NT2/D1 (cell line): ENCODE measurements around the gene TBCD.
A peak's percentile ranks its signal among the peaks of the same experiment; 100 is the strongest.

Experiments used
- DNase-seq: peaks from one replicate; pipeline ENCODE4 v3.0.0-alpha.2; 2011; ENCODE audit warnings: low read depth, low spot score
- H3K27me3 ChIP-seq: 2 replicates; pipeline ENCODE4 v1.6.0; 2011; ENCODE audit warnings: mild to moderate bottlenecking; ENCODE audit not compliant: insufficient read length, insufficient read depth
- H3K36me3 ChIP-seq: 2 replicates; pipeline ENCODE4 v1.6.1; 2011; ENCODE audit warnings: mild to moderate bottlenecking, low read length, mixed read lengths; ENCODE audit not compliant: insufficient read depth, insufficient read length
- H3K4me1 ChIP-seq: 2 replicates; pipeline ENCODE4 v1.5.1; 2011; ENCODE audit not compliant: insufficient read depth, insufficient read length
- H3K4me3 ChIP-seq: 2 replicates; pipeline ENCODE4 v1.5.1; 2011; ENCODE audit warnings: low read depth; ENCODE audit not compliant: insufficient read length
- H3K9ac ChIP-seq: 2 replicates; pipeline ENCODE4 v1.6.0; 2011; ENCODE audit warnings: low read depth; ENCODE audit not compliant: insufficient read length
- H3K9me3 ChIP-seq: 2 replicates; pipeline ENCODE4 v1.5.1; 2011; ENCODE audit warnings: mild to moderate bottlenecking, low read length; ENCODE audit not compliant: insufficient read depth
- SUZ12 ChIP-seq: IDR thresholded peaks from 2 replicates; pipeline ENCODE4 v1.6.1; 2011; ENCODE audit not compliant: insufficient read length, insufficient read depth; ENCODE audit errors: extremely low read depth
- YY1 ChIP-seq: IDR thresholded peaks from 2 replicates; pipeline ENCODE4 v1.6.1; 2011; ENCODE audit not compliant: insufficient read length, insufficient read depth
- ZNF274 ChIP-seq: IDR thresholded peaks from 2 replicates; pipeline ENCODE4 v1.6.1; 2011; ENCODE audit warnings: mild to moderate bottlenecking, low read depth, low read length

The TBCD gene

DNA sequence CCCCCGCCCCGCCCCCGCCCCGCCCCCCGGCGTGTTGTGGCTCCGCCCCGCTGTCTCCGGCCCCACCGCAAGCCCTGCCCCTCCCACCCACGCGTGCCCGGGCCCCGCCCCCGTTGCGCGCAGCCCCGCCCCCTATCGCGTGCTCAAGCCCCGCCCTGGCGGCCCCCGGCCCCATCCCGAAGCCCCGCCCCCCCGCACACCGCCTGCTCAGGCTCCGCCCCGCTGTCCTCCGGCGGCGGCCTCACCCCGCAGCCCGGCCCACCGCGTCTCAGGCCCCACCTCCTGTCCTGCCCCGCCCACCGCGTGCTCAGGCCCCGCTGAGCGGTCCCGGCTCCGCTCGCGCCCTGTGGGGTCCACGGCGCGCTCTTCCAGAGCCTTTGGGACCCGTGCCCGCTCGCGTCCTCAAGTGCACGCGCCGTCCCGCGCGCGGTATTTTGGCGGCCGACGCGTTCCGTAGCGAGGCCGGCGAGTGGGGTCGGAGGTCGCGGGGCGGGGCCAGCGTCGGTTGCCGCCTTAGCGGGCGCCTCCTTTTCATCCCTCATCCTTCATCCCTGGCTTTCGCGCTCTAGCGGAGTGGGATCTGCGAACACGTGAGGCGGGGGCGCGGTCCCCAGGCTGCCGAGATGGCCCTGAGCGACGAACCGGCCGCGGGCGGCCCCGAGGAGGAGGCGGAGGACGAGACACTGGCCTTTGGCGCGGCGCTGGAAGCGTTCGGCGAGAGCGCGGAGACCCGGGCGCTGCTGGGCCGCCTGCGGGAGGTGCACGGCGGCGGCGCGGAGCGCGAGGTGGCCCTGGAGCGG is at the start of gene TBCD:
Gene TBCD, plus strand, starts transcription at position 495 of the 800 bp plus-strand sequence. Its CDS starts 129 bp downstream, at position 624.
- no peak for TF ChIP-seq ZNF274
- no peak for TF ChIP-seq YY1
- TF ChIP-seq SUZ12 = no peak
- peak within 1 kb of the TSS; percentile 97 for H3K9ac ChIP-seq
- DNase-seq = no peak
- H3K36me3 ChIP-seq = peaks cover 17% of the 10 kb centered on the region
- peaks cover 4% of the 10 kb centered on the region for H3K27me3 ChIP-seq
- peaks cover 21% of the 10 kb centered on the region; the same call in 1 of the 2 replicates for H3K9me3 ChIP-seq
- H3K4me1 ChIP-seq = peaks cover 12% of the 10 kb centered on the region
- peak within 1 kb of the TSS; percentile 97 for H3K4me3 ChIP-seq

DNA sequence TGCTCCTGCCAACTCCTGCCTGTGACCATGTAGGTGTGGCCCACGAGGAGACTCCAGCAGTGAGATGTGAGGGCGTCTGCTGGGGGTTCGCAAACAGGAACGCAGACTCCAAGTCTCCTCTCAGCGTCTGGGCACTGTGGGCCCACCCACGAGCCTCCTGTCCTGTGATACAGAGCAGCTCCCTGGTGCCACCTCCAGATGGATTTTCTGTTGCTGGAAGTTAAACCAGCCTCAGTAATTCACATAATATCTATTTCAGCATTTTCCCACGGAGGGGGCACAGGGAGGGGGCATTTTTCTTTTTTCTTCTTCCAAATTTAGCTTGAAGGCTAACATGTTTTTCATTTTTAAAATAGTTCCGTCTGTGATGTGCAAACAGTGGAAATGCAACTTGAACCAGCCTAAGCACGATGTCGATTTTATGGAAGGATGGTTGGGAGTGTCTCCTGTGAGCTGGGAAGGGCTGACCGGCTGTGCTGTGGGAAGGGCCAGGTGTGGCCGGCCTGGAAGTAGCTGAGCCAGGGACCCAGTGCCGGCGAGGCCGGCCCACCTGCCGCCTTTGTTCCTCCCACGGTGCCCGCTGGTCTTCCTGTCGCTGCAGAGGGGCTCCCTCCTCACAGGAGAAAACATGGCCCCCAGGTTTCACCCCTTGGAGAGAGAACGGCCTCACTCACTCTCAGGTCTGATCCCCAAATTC is 49.5 kb upstream of the TBCD start:
- H3K4me1 ChIP-seq = peaks cover 13% of the 10 kb centered on the region

DNA sequence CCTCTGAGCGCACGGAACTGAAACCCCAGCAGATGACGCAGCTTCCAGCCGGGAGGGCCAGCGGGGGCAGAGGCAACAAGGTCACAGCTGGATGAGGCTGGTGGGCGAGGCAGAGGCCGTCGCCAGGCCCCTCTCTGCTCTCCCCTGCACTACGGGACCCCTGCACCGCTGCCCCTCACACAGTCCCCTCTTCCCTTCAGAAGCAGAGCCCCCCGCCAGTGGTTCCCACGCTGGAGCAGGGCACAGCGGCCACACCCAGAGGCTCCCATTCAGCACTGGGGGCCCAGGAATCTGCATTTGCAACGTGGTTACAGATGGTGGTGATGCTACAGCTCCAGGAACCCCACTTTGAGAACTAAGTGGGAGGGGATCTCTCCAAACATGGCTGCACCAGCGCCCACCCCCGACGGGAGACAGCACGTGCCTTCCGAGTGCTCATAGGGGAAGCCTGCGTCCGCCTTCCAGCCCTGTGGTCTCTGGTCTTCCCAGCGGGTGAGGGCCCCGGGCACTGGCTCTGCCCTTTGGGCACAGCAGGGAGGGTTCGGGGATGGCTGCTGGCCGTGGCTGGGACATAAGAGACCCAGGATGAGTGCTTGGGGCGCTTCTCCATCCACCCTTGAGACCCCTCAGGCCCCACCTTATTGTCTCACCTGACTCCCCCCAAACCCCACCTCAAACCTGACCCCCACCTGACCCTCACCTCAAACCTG is 48.7 kb upstream of the TBCD start:
- no peaks in the 10 kb centered on the region for H3K36me3 ChIP-seq
- peaks cover 11% of the 10 kb centered on the region for H3K4me1 ChIP-seq
- no peak overlapping the region for H3K4me3 ChIP-seq
- DNase-seq = no peak
- H3K9me3 ChIP-seq = no peaks in the 10 kb centered on the region
- H3K27me3 ChIP-seq = peaks cover 23% of the 10 kb centered on the region
- no peak overlapping the region for H3K9ac ChIP-seq
- TF ChIP-seq YY1 = no peak
- TF ChIP-seq SUZ12 = no peak
- no peak for TF ChIP-seq ZNF274

More for the DNA sequence above, 49.5 kb upstream of the TBCD start:
- no peak overlapping the region for H3K4me3 ChIP-seq
- H3K9me3 ChIP-seq = no peaks in the 10 kb centered on the region
- no peaks in the 10 kb centered on the region for H3K36me3 ChIP-seq
- no peak overlapping the region for H3K9ac ChIP-seq
- TF ChIP-seq YY1 = no peak
- no peak for TF ChIP-seq SUZ12
- TF ChIP-seq ZNF274 = no peak
- H3K27me3 ChIP-seq = peaks cover 31% of the 10 kb centered on the region
- no peak for DNase-seq

DNA sequence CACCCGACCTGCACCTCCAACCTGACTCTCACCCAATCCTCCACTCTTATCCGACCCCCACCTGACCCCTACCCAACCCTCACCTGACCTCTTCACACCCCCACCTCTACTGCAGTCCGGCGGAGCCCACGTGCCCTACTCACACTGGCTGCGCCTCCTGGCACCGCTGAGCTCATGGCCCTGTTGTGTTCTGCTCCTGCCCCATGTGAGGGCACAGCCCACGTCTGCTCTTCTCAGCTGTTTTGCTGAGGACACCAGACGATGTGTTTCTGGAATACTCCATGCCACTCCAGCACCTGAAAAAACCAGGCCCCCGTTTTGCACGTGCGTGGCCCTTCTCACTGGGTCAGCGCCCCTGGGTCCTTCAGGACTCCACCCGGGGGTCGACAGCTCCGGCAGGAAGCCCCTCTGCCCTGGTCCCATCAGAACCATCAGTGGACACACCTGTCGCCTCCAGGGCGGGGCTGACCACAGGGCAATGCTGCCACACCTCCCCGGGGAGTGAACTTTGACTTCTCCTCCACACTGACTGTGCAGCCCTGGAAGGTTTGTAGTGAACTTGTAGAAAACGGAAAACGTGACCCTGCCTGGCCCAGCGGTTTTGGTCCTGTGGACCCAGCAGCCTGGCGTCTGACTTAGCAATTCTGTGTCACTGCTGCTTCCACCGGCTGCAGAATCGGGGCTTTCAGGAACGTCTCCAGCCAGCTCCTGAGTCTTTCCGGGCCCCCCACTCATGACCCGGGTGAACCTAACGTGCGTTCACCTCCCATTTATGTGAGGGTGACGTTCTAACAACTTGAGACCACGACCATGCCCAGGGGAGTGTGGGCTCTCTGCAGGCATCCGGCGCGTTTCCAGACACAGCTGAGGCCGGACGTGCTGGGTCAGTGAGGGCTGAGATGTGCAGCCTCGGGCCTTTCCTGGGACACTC is 47.7 kb upstream of the TBCD start:
- H3K27me3 ChIP-seq = peaks cover 19% of the 10 kb centered on the region
- no peaks in the 10 kb centered on the region for H3K9me3 ChIP-seq
- no peak overlapping the region for H3K4me3 ChIP-seq
- peaks cover 10% of the 10 kb centered on the region for H3K4me1 ChIP-seq
- H3K36me3 ChIP-seq = no peaks in the 10 kb centered on the region
- no peak for DNase-seq
- no peak for TF ChIP-seq ZNF274
- TF ChIP-seq YY1 = no peak
- no peak overlapping the region for H3K9ac ChIP-seq

GRCh38 chr17:82704886-82705285 is 47.0 kb upstream of the TBCD start:
- Histone ChIP-seq H3K9me3 (no peaks in the 10 kb centered on the region), H3K9ac (no peak overlapping the region), H3K4me3 (no peak overlapping the region), H3K4me1 (peaks cover 12% of the 10 kb centered on the region), H3K27me3 (peaks cover 13% of the 10 kb centered on the region), H3K36me3 (no peaks in the 10 kb centered on the region)
- no peak for TF ChIP-seq SUZ12
- no peak for TF ChIP-seq ZNF274
- TF ChIP-seq YY1 = no peak
- no peak for DNase-seq

- H3K9ac ChIP-seq = no peak overlapping the region
- peaks cover 4% of the 10 kb centered on the region for H3K27me3 ChIP-seq
- H3K36me3 ChIP-seq = no peaks in the 10 kb centered on the region
- TF ChIP-seq SUZ12 = no peak
- TF ChIP-seq ZNF274 = no peak
- TF ChIP-seq YY1 = no peak
- DNase-seq = no peak
- peaks cover 12% of the 10 kb centered on the region for H3K4me1 ChIP-seq
- H3K4me3 ChIP-seq = no peak overlapping the region
- no peaks in the 10 kb centered on the region for H3K9me3 ChIP-seq
Observed at GRCh38 chr17:82705756-82706155, 46.1 kb upstream of the TBCD start.
